Embryonic facial prominence (tissue), 1 donor: ENCODE data around the gene GAL3ST2.
"Not testable (repeated sequence)": the region's sequence is repeated elsewhere in the genome, so short reads cannot be mapped to it uniquely, and the experiment has no call there.

ENCODE experiments used
- DNase-seq: peaks from one replicate; pipeline ENCODE4 v3.0.0-alpha.2; 2016; ENCODE audit errors: extremely low spot score

Gene GAL3ST2

GRCh38 chr2:241795021-241795999, 18.7 kb downstream of the GAL3ST2 start:
- DNase-seq, result no peak

GRCh38 chr2:241796209-241796608, 19.6 kb downstream of the GAL3ST2 start:
- no peak for DNase-seq

GRCh38 chr2:241796610-241797138, 20.1 kb downstream of the GAL3ST2 start:
- no peak for DNase-seq

- DNase-seq, result no peak
Measured at GRCh38 chr2:241797441-241798080, 20.9 kb downstream of the GAL3ST2 start.

- DNase-seq, result no peak
Measured at GRCh38 chr2:241798081-241798630, 21.5 kb downstream of the GAL3ST2 start.

GRCh38 chr2:241798631-241799521, 22.3 kb downstream of the GAL3ST2 start:
- no peak for DNase-seq

GRCh38 chr2:241799522-241800197, 23.0 kb downstream of the GAL3ST2 start:
- no peak for DNase-seq

- not testable (repeated sequence) for DNase-seq
Measured at GRCh38 chr2:241800198-241800903, 23.7 kb downstream of the GAL3ST2 start.

GRCh38 chr2:241801611-241802420, 25.2 kb downstream of the GAL3ST2 start:
- DNase-seq, result no peak

- no peak for DNase-seq
Measured at GRCh38 chr2:241802421-241803318, 26.0 kb downstream of the GAL3ST2 start.

- no peak for DNase-seq
Measured at GRCh38 chr2:241803387-241804325, 27.0 kb downstream of the GAL3ST2 start.

- no peak for DNase-seq
Measured at GRCh38 chr2:241804326-241805229, 28.0 kb downstream of the GAL3ST2 start.

GRCh38 chr2:241806217-241806616, 29.6 kb downstream of the GAL3ST2 start:
- DNase-seq, result not testable (repeated sequence)

- DNase-seq, result no peak
Measured at GRCh38 chr2:241808051-241808720, 31.6 kb downstream of the GAL3ST2 start.

- DNase-seq, result no peak
Measured at GRCh38 chr2:241808721-241809382, 32.2 kb downstream of the GAL3ST2 start, which contains the start of gene NEU4. TSS of gene NEU4 (plus strand) at chr2:241809193. CDS start at chr2:241814485, 5,292 bp downstream.
